Mesenchymal stem cell (in vitro differentiated cells and primary cell): Measurements from ENCODE around the gene RUNDC3A.

Source experiments
- DNase-seq: peaks from one replicate; pipeline ENCODE4 v3.0.0-alpha.2; 2013
- H2AFZ ChIP-seq: one replicate; pipeline ENCODE4 v1.6.1; 2013; ENCODE audit warnings: low read depth, mild to moderate bottlenecking, control low read depth, inconsistent platforms, low read length, moderate library complexity
- H2AK5ac ChIP-seq: 2 replicates; pipeline ENCODE4 v1.6.1; 2013; ENCODE audit warnings: low read length, moderate library complexity, mild to moderate bottlenecking, inconsistent platforms; ENCODE audit not compliant: severe bottlenecking
- H2BK120ac ChIP-seq: one replicate; pipeline ENCODE4 v1.6.1; 2013; ENCODE audit warnings: low read depth, mild to moderate bottlenecking, inconsistent platforms, low read length, moderate library complexity
- H2BK12ac ChIP-seq, 2 experiments: one replicate each; pipeline ENCODE4 v1.6.1; 2013; ENCODE audit warnings: inconsistent platforms in 2 of 2, low read length in 2 of 2, mild to moderate bottlenecking in 2 of 2, moderate library complexity in 2 of 2, control low read depth in 1 of 2
- H2BK15ac ChIP-seq: one replicate; pipeline ENCODE4 v1.6.1; 2013; ENCODE audit warnings: mild to moderate bottlenecking, low read depth, inconsistent platforms; ENCODE audit not compliant: poor library complexity, severe bottlenecking
- H2BK5ac ChIP-seq: 2 replicates; pipeline ENCODE4 v1.6.1; 2013; ENCODE audit warnings: low read depth, mild to moderate bottlenecking, low read length, control low read depth, inconsistent platforms; ENCODE audit not compliant: poor library complexity, severe bottlenecking
- H3K14ac ChIP-seq, 2 experiments: one replicate each; pipeline ENCODE4 v1.6.1; 2013; ENCODE audit warnings: inconsistent platforms in 2 of 2, low read length in 2 of 2, control low read depth in 1 of 2, mild to moderate bottlenecking in 1 of 2, moderate library complexity in 1 of 2
- H3K18ac ChIP-seq, 2 experiments: one replicate each; pipeline ENCODE4 v1.6.1; 2013; ENCODE audit warnings: inconsistent platforms in 2 of 2, low read length in 2 of 2, control low read depth in 1 of 2, low read depth in 1 of 2, mild to moderate bottlenecking in 1 of 2
- H3K23ac ChIP-seq, 2 experiments: one replicate each; pipeline ENCODE4 v1.6.1; 2013; ENCODE audit warnings: inconsistent platforms in 2 of 2, low read length in 2 of 2, mild to moderate bottlenecking in 2 of 2, moderate library complexity in 2 of 2, control low read depth in 1 of 2
- H3K27ac ChIP-seq: 2 replicates; pipeline ENCODE4 v1.5.1; 2013; ENCODE audit warnings: mild to moderate bottlenecking, moderate library complexity, low read length, control low read depth, inconsistent platforms; ENCODE audit not compliant: poor library complexity, severe bottlenecking
- H3K27me3 ChIP-seq, 2 experiments: 2 replicates each; pipeline versions ENCODE4 v1.6.1 to v1.7.0; 2013; ENCODE audit warnings: low read length in 2 of 2, mild to moderate bottlenecking in 2 of 2, moderate library complexity in 2 of 2, control low read depth in 1 of 2, inconsistent platforms in 1 of 2; ENCODE audit not compliant: control insufficient read depth in 1 of 2, insufficient read depth in 1 of 2
- H3K36me3 ChIP-seq, 2 experiments: 2 replicates each; pipeline versions ENCODE4 v1.6.1 to v1.7.0; 2013; ENCODE audit warnings: low read length in 2 of 2, control low read depth in 1 of 2, inconsistent platforms in 1 of 2, low read depth in 1 of 2, mild to moderate bottlenecking in 1 of 2; ENCODE audit not compliant: insufficient read depth in 2 of 2, control insufficient read depth in 1 of 2
- H3K4ac ChIP-seq, 2 experiments: one replicate each; pipeline ENCODE4 v1.6.1; 2013; ENCODE audit warnings: inconsistent platforms in 2 of 2, low read length in 2 of 2, mild to moderate bottlenecking in 2 of 2, moderate library complexity in 2 of 2, control low read depth in 1 of 2, low read depth in 1 of 2
- H3K4me1 ChIP-seq: 2 replicates; pipeline ENCODE4 v1.6.1; 2013; ENCODE audit warnings: low read depth, low read length, control low read depth; ENCODE audit not compliant: control insufficient read depth, insufficient read depth
- H3K4me2 ChIP-seq: 2 replicates; pipeline ENCODE4 v1.6.1; 2013; ENCODE audit warnings: low read length, mild to moderate bottlenecking, inconsistent platforms; ENCODE audit not compliant: poor library complexity, severe bottlenecking
- H3K4me3 ChIP-seq, 2 experiments: 2 replicates each; pipeline versions ENCODE4 v1.5.1 to v1.7.0; 2013; ENCODE audit warnings: low read length in 2 of 2, mild to moderate bottlenecking in 2 of 2, control low read depth in 1 of 2, low read depth in 1 of 2; ENCODE audit not compliant: insufficient read depth in 1 of 2
- H3K79me1 ChIP-seq: replicated peaks from 2 replicates; pipeline ENCODE4 v1.6.1; 2013; ENCODE audit warnings: mild to moderate bottlenecking, control low read depth, low read length, inconsistent platforms; ENCODE audit not compliant: poor library complexity, severe bottlenecking
- H3K9ac ChIP-seq: 2 replicates; pipeline ENCODE4 v1.7.0; 2013; ENCODE audit warnings: mild to moderate bottlenecking, low read length, moderate library complexity
- H3K9me3 ChIP-seq: 2 replicates; pipeline ENCODE4 v1.7.0; 2013; ENCODE audit warnings: mild to moderate bottlenecking, low read length; ENCODE audit not compliant: control insufficient read depth
- H4K8ac ChIP-seq: one replicate; pipeline ENCODE4 v1.6.1; 2013; ENCODE audit warnings: inconsistent platforms, mild to moderate bottlenecking, low read length, moderate library complexity
- H4K91ac ChIP-seq: one replicate; pipeline ENCODE4 v1.6.1; 2013; ENCODE audit warnings: mild to moderate bottlenecking, low read length, inconsistent platforms
- WGBS: methylation state at CpG from one replicate; pipeline ENCODE4 v1.1.7; 2013; ENCODE audit warnings: mixed read lengths; 5-methylcytosine and 5-hydroxymethylcytosine counted together

RUNDC3A gene

DNA sequence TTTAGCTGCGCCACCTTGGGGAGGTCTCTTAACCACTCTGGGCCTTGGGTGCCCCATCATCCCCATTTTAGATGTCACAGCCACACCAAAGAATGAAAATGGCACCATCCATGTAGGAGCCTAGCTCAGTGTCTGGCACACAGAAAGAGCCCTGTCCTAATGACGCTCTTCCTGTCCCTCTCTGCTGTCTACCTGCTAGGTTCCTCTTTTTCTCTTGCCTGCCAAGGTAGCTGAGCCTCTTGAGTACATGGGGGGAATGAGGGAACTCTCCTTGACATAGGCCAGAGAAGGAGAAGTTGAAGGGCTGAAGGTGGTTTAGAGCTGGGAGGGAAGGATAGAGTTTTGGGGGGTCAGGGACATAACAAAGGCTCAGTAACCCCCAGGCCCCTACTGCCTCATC is 1.8 kb downstream of the RUNDC3A start:
- no peaks in the 10 kb centered on the region for H3K9me3 ChIP-seq
- no peak overlapping the region for H2BK12ac ChIP-seq
- H2AK5ac ChIP-seq: no peak overlapping the region
- H4K91ac ChIP-seq: no peak overlapping the region
- peaks cover 0 to 6% of the 10 kb centered on the region in 2 experiments for H3K36me3 ChIP-seq
- no peak overlapping the region for H2AFZ ChIP-seq
- no peaks in the 10 kb centered on the region for H3K79me1 ChIP-seq
- peaks cover 70 to 80% of the 10 kb centered on the region in 2 experiments for H3K27me3 ChIP-seq
- no peak overlapping the region for H3K14ac ChIP-seq
- no peak overlapping the region for H2BK5ac ChIP-seq
- H3K23ac ChIP-seq: no peak overlapping the region
- no peak for DNase-seq
- no peak overlapping the region for H2BK120ac ChIP-seq
- H3K4me3 ChIP-seq: no peak overlapping the region
- no peak overlapping the region for H3K4me2 ChIP-seq
- no peak overlapping the region for H2BK15ac ChIP-seq
- no peak overlapping the region for H3K4ac ChIP-seq
- H3K9ac ChIP-seq: no peak overlapping the region
- no peak overlapping the region for H4K8ac ChIP-seq
- WGBS: 85% methylated on average over 2 of the region's 2 CpGs
- peaks cover 28% of the 10 kb centered on the region for H3K4me1 ChIP-seq
- no peak overlapping the region for H3K18ac ChIP-seq
- no peak overlapping the region for H3K27ac ChIP-seq

DNA sequence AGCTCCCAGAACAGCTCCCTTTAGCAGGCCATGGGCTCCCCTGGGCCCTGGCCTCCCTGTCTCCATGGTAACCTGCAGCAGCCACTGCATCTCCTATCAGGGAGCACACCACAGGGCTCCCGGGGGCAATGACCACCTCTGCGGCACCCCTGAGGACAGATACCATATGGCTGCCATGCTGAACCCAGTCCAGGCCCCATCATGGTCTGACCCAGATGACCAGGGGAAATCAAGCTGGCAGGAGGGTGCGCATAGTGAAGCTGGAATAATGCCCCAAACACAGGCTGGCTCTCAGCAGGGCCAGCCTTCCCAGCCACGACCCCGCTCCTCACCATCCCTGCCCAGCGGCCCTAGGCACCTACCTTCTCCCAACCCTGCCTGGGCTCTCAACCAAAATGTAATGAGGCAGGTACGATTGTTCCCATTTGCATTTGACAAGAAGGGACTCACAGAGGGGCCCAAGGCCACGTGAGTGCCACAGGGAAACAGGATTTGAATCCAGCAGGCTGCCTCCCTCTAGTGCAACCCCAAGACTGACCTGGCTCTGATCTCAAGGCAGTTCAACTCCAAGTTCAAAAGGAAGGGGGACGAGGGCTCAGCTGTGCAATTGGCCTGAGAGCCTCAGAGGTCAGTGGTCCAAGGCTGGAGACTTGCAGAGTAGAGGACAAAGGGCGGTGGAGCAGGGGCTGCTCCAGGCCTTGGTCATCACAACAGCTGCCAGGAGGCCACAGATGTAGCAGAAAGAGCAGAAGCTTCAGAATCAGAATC is 2.4 kb downstream of the RUNDC3A start:
- Histone ChIP-seq H2AK5ac (no peak overlapping the region), H4K8ac (no peak overlapping the region), H2BK120ac (no peak overlapping the region), H3K23ac (no peak overlapping the region), H2BK12ac (no peak overlapping the region), H3K9me3 (no peaks in the 10 kb centered on the region), H3K27me3 (peaks cover 70 to 79% of the 10 kb centered on the region in 2 experiments), H3K4ac (no peak overlapping the region), H2BK15ac (no peak overlapping the region), H2BK5ac (no peak overlapping the region), H3K4me2 (no peak overlapping the region), H3K14ac (no peak overlapping the region), H2AFZ (no peak overlapping the region), H3K79me1 (no peaks in the 10 kb centered on the region), H3K36me3 (peaks cover 0 to 6% of the 10 kb centered on the region in 2 experiments), H3K4me3 (no peak overlapping the region), H3K9ac (no peak overlapping the region), H3K4me1 (peaks cover 33% of the 10 kb centered on the region), H3K27ac (no peak overlapping the region), H4K91ac (no peak overlapping the region), H3K18ac (no peak overlapping the region)
- DNase-seq: no peak
- 69% methylated on average over 10 of the region's 10 CpGs for WGBS

DNA sequence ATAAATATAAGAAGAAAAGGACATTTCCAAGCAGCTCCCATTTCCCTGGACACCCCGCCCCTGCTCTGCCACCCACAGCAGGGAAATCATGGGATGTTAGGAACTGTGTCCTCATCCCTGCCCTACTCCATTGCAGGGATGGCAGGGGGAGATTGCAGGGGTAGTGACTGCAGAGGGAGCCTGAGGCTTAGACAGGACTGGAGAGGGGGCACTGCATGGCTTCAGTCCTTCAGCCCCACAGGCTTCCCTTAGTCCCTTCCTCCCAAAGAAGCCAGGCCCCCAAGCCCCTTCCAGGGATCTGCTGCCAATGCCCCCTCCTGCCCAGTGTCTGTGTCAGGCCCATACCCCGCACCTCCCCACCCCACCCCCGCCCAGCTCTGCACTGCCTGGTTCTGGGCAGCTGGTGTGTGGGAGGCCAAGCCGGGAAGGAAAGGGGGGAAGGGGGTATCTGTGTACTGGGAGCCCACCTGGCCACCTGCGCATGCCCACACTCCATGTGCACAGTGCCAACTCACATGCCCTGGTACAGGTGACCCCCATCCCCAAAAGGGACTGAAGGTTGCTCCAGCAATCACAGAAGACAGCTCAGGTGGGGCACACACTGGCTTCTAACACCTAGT is 3.3 kb downstream of the RUNDC3A start:
- Histone ChIP-seq H3K27me3 (peaks cover 78 to 85% of the 10 kb centered on the region in 2 experiments), H2BK12ac (no peak overlapping the region), H4K91ac (no peak overlapping the region), H3K9me3 (no peaks in the 10 kb centered on the region), H3K4me3 (no peak overlapping the region), H3K27ac (no peak overlapping the region), H3K79me1 (no peaks in the 10 kb centered on the region), H2BK15ac (no peak overlapping the region), H3K36me3 (peaks cover 0 to 6% of the 10 kb centered on the region in 2 experiments), H2AK5ac (no peak overlapping the region), H2AFZ (no peak overlapping the region), H3K18ac (no peak overlapping the region), H3K14ac (no peak overlapping the region), H3K4me2 (no peak overlapping the region), H3K23ac (no peak overlapping the region), H3K9ac (no peak overlapping the region), H3K4me1 (peaks cover 41% of the 10 kb centered on the region), H2BK120ac (no peak overlapping the region), H3K4ac (no peak overlapping the region), H4K8ac (no peak overlapping the region), H2BK5ac (no peak overlapping the region)
- DNase-seq: no peak
- 80% methylated on average over 1 of the region's 5 CpGs for WGBS

DNA sequence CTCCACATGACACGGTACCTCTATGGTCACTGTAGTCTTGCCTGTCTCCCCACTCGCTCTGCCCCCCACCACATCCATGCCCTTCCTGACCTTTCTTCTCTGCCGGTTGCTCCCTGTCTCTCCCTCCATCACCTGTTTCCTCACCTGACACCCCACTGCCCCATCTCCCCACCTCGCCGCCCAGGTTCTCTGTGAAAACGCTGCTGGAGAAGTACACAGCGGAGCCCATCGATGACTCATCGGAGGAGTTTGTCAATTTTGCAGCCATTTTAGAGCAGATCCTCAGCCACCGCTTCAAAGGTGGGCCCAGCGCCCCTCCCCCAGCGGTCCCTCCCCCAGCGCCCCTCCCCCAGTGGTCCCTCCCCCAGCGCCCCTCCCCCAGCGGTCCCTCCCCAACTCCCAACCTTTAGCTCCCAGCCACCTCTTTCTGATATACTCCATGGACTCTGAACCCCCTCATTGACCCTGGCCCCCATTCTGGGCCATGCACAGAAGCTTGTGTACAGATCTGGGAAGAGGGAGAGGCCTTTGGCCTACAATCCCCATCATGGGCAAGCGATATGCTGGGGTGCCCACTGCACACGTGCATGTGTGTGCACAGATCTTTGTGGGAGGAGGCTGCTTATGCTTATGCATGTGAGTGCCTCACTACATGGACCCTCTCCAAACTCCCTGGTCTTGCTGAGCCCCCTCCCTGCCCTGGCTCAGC is 4.1 kb downstream of the RUNDC3A start:
- no peak overlapping the region for H3K4ac ChIP-seq
- H2BK5ac ChIP-seq: no peak overlapping the region
- H2BK15ac ChIP-seq: no peak overlapping the region
- H2BK12ac ChIP-seq: no peak overlapping the region
- WGBS: 78% methylated on average over 13 of the region's 17 CpGs
- no peaks in the 10 kb centered on the region for H3K79me1 ChIP-seq
- H3K4me3 ChIP-seq: peak overlapping the region in 1 of 2 experiments; percentile 27
- peaks cover 39% of the 10 kb centered on the region for H3K4me1 ChIP-seq
- H2AFZ ChIP-seq: no peak overlapping the region
- no peak overlapping the region for H3K23ac ChIP-seq
- H2AK5ac ChIP-seq: no peak overlapping the region
- H3K36me3 ChIP-seq: peaks cover 0 to 6% of the 10 kb centered on the region in 2 experiments
- no peaks in the 10 kb centered on the region for H3K9me3 ChIP-seq
- H3K27ac ChIP-seq: no peak overlapping the region
- H4K8ac ChIP-seq: no peak overlapping the region
- no peak overlapping the region for H3K4me2 ChIP-seq
- H2BK120ac ChIP-seq: no peak overlapping the region
- no peak overlapping the region for H3K9ac ChIP-seq
- no peak overlapping the region for H4K91ac ChIP-seq
- H3K18ac ChIP-seq: no peak overlapping the region
- H3K14ac ChIP-seq: no peak overlapping the region
- peaks cover 78 to 85% of the 10 kb centered on the region in 2 experiments for H3K27me3 ChIP-seq
- DNase-seq: no peak
